GM18858 (cell line): ENCODE measurements around the gene FLNC.

Source experiments
- ATAC-seq: cut with Tn5 transposase; IDR thresholded peaks from one replicate; pipeline ENCODE4 v1.9.1; 2021; ENCODE audit not compliant: unreplicated experiment

The FLNC gene

DNA sequence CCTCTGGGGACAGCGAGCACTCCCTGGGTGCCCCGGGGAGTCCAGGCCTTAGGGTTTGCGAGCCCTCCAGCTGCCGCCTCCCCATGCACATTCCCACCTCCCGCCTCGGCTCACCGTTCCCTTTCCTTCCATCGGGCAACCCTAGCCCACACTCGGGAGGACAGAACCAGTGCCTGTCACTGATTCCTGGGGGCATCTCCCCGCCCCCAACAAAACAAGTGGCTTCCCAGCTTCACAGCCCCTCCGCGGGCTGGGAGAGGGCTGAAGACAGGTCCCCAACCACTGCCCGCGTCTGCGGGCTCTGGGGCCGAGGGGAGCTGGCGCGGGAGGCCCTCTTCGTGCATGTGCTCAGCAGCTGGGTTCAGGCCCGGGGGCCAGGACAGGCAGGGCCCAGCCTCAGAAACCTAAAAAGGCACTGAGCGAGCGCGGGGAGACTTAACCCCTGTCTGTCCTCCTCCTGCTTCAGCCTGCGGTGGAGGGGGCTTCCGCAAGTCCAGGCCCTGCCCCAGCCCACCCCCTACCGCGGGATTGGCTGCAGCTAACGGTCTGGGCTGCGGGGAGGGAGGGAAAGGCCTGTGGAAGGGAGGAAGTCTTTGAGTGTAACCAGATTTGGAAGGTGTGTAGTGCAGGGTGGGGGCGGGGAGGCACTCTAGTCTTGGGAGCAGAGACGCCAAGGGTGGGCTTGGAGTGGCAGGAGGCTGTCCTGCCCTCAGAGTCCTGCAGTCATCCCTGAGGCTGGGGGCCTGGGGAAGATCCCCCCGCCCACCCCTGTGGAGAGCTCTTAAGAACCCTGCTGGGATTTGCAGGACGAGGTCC lies 1.2 kb downstream of the FLNC start:
- no peak for ATAC-seq

DNA sequence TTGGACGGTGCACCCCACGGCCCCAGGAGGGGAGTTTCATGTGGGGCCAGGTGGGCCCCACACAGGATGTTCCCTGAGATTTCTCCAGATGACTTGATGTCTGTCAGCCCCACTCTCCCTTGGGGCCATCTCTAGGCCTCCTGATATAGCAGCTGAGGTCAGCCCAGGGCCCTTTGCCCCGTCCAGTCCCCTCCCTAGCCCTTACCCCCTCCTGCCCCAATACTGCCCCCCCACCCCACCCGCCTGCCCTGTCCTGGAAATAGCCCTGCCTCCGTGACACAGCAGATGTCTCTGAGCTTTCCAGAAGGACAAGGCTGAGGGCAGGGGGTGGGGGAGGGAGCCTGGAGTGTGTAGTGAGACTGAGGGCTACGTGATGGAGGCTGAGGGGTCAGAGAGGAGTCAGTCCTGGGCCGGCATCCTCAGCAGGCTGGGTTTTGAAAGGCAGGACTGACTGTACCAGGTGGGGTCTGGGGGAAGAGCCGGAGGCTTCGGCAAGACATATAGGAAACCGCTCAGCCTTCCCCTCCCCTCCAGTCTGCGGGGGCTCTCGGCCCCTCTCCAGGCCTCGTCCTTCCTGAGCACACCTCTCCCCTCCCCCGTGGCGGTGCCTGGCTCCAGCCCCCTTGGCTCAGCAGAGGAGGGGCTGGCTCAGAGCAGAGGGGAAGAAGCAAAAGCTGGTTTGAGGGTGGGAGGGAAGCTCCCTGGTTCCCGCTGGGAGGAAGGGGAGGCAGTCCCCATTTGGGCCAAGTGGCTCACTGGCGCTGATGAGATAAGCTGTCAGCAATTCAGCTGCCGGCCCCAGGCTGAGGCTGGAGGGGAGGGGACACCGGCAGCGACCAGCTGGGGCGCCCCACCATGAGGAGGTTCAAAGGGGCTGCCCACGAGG lies 2.0 kb downstream of the FLNC start:
- ATAC-seq = no peak

DNA sequence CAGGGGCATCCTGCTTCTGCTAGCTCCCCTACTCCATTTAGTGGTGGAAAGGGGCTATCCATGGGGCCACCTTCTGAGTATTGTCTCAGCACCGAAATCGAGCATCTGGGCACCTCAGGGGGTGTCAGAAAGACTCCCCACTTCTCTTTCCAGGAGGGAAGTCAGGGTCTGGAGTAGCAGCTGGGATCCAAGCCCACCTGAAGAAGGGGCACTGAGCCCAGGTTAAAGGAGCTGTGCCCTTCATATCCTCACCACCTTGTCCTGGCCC lies 2.6 kb downstream of the FLNC start:
- ATAC-seq = no peak

DNA sequence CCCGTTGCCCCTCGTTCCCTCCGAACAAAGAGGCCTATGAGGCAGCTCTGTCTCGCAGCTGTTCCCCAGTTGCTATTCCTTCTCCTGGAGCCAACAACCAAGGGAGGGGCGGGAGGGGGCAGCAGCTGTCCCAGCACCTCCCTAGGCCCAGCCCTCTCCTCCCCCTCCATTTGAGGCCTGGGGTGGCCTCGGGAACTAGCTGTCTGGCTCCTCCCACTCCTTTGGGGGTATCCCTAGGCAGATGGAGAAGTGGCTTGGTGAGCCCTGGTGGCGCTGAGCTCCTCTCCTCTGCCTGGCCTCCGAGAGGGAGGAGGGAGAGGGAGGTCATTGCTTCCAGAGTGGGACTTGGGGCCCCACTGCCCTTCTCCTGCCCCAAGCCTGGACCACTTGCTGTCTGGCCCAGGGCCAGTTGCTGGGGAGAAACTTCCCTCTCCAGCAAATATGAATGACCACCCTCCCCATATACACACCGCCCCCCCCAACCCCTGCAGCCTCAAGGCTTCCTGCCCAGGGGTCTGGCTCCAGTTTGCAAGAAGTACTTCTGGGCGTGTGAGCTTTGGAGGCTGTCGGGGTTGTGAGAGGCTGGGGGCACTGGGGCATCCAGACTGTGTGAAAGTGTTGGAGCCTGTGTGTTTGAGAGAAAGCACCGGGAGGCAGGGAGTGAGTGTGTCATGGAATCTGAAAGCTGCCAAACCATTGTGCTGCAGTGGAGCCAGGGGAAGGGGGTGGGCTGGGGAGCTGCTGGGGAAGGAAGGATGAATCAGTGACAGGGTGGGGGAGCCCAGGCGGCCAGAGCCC lies 3.1 kb downstream of the FLNC start:
- no peak for ATAC-seq

DNA sequence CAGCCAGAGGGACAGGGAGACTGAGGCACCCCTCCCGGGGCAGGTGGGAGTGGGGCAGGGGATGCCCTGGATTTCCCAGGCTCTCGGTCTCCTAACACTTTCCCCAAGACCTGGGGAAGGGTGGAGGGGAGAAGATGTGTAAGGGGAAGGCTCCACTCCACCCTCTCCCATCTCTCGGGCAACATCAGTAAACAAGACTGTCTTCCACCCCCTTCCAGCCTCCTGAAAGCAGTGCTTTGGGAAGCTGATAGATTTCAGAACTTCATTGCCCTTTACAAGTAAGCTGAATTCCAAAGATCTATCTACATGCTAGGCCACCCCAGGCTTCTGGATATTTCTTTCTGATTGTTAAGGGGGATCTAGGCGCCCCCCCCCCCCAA lies 3.7 kb downstream of the FLNC start:
- no peak for ATAC-seq

DNA sequence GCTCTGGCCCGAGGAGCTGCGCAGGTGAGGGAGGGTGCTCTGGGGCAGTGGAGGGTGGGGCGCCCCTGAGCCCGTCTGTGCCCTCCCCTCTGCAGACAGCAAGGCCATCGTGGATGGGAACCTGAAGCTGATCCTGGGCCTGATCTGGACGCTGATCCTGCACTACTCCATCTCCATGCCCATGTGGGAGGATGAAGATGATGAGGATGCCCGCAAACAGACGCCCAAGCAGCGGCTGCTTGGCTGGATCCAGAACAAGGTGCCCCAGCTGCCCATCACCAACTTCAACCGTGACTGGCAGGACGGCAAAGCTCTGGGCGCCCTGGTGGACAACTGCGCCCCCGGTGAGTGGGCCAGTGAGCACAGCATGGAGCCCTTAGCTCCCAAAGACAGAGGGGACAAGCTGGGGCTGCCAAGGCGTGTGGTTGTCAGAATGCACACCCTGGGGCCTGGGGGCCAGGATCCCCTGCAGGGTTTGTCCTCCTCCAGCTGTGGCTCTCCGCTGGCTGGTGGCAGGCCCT lies 5.1 kb downstream of the FLNC start:
- no peak for ATAC-seq

DNA sequence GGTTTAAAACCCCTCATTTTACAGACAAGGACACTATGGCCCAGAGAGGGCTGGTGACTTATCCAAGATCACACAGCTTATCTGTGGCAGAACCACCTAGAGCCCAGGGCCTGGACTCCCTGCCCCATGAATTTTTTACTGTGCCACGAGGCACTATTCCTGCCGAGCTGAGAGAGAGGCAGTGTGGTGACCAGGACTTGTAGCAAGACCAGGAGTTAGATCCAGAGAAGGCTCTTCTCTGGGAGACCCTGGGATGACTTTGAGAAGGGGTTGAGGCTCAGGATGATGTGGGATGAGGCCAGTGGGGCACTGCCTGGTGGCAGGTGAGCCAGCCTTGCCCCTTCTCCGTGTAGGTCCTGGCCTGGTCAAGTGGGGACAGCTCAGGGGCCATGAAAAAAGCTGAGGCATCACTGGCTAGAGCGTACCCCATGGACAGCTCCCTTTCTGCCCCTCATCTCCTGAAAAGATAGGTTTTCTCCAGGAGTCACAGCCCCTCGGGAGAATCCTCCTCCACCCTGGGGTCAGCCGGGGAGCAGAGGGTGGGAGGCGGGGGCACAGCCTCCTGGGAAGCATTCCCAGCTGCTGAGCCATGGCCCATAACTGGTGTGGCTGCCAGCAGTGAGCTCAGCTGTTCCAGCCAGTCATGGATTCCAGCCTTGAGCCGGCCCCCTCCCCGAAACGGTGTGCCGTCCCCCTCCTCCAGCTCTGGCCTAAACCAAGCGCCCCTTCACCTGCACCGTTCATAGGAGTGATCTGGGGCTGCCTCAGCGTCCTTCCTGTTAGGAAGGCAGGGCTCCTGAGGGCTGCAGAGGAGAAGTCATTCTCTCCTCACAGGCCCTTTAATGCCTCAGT lies 5.8 kb downstream of the FLNC start:
- no peak for ATAC-seq

DNA sequence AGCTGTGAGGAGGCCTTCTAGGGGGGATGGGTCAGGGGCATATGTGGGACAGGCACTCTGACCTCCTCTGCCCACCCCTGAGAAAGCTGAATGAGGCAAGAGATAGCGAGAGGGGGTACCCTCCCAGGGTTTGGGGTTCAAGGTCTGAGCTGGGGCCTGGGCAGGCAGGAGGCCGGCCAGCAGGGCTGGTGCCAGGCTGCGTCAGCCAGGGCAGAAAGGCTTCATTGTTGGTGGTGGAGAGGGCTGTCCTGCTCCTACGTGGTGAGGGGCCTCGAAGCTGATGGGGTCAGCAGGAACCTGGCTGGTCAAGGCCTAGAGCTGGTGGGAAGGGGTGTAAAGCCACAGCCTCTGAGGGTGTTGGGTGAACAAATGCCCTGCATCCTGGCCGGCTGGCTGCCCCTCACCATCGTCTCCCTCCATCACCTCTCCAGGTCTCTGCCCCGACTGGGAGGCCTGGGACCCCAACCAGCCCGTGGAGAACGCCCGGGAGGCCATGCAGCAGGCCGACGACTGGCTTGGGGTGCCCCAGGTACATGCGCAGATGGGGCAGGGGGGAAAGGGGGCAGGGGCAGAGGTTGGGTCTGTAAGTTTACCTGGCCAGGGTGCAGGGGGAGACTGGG lies 6.6 kb downstream of the FLNC start:
- no peak for ATAC-seq

DNA sequence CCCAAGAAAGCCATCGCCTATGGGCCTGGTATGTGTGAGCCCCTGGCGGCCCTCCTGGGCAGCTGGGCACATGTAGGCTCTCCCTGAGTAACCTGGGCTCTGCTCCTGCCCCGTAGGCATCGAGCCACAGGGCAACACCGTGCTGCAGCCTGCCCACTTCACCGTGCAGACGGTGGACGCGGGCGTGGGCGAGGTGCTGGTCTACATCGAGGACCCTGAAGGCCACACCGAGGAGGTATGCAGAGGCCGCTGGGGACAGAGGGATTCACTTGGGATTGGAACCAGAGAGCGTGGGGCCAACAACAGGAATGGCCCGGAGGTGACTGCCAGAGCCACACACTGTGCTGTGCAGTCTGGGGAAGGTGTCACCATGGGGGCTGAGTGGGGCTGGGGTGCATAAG lies 7.3 kb downstream of the FLNC start:
- no peak for ATAC-seq

DNA sequence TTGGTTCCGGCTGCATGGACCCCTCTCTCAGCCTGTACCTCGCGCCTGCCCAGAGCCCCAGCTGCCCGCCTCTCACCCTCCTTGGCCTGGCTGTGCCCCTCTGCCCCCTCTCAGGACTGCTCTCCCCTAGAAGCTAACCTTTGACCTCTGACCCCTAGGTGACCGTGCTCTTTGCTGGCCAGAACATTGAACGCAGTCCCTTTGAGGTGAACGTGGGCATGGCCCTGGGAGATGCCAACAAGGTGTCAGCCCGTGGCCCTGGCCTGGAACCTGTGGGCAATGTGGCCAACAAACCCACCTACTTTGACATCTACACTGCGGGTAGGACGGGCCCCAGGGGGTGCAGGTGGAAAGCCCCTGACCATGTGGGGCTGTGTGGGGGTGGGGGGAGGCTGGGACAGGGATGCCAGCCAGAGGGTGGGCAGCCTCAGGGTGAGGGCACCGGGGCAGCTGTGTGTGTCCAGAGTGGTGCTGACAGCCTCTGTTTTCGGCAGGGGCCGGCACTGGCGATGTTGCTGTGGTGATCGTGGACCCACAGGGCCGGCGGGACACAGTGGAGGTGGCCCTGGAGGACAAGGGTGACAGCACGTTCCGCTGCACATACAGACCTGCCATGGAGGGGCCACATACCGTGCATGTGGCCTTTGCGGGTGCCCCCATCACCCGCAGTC lies 8.0 kb downstream of the FLNC start:
- no peak for ATAC-seq

DNA sequence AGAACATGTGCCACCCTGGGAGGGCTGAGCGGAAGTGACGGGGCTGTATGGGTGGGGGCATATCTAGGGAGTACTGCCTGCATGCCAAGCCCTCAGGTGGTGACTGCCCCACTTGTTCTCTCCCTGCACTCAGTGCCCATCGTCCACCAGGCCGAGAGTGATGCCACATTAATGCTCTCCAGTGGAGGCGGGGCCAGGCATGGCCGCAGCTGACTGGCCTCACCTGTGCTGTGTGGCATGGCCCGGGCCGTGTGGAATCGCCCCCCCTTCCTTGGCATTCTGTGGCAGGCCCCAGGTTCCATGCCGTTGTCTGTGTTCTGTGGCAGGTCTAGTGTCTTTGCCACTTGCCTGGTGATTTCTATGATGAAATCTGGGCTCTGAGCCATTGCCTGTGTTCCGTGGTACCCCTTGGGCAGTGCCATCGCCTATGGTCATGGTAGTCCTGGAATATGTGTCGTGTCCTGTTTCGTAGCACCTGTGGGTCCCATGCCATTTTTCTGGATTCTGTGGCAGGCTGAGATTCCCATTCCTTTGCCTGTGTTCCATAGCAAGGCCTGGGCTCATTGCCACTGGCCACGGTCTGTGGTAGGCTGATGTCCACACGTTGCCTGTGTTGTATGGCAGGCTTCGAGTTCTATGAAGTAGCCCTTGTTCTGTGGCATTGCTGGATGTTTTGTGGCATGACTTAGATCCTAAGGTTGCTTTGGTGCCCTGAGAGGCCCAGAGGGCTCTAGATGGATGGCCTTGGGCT lies 8.9 kb downstream of the FLNC start:
- no peak for ATAC-seq

DNA sequence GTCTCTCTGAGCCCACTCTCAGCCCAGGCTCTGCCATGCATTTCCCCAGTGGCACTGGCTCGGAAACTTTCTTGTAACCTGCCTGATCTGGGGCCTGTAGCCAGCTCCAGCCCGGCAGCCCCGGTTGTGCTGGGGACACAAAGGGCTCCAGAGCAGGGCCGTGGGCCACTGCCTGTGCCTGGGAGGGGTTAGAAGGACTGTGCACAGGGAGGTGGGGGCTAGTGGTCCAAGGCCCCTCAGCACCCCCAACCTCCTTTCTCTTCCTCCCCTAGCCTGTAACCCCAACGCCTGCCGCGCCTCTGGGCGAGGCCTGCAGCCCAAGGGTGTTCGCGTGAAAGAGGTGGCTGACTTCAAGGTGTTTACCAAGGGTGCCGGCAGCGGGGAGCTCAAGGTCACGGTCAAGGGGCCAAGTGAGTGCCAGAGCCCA lies 9.6 kb downstream of the FLNC start:
- ATAC-seq = no peak

DNA sequence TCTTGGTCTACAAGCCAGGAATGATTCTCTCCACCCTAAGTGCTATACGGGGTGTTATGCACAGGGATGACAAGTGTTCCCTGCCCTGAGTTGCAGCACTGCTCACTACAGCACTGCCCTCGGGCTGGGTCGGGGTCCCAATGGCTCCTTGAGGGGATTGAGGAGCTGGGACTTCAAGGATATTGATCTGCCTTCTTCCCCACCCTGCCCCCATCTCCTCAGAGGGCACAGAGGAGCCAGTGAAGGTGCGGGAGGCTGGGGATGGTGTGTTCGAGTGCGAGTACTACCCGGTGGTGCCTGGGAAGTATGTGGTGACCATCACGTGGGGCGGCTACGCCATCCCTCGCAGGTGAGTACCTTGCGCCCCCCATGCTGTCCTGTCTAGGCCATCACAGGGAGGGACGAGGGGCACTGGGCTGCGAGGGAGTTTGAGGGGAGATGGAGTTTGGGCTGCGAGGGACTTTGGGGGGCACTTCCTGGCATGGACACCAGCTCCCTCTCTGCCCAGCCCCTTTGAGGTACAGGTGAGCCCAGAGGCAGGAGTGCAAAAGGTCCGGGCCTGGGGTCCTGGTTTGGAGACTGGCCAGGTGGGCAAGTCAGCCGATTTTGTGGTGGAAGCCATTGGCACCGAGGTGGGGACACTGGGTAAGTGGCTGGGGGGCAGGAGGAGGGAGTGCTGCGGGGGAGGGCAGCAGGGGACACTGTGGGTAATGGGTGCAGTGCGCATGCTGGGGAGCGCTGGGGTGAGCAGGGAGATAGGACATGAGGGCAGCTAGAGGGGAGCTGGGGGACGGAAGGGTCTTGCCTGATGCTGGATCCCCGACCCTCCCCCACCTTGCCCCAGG lies 10.3 kb downstream of the FLNC start:
- ATAC-seq = no peak

DNA sequence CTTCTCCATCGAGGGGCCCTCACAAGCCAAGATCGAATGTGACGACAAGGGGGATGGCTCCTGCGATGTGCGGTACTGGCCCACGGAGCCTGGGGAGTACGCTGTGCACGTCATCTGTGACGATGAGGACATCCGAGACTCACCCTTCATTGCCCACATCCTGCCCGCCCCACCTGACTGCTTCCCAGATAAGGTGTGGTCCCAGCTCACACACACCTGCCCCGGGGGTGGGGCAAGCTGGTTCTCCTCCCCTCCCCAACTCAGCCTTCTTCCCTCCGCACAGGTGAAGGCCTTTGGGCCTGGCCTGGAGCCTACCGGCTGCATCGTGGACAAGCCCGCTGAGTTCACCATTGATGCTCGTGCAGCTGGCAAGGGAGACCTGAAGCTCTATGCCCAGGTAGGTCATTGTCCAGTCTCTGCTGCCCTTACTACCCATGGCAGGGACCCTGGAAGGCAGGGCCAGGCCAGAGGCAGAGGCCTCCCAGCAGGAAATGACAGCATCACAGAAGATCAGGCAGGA lies 11.0 kb downstream of the FLNC start:
- no peak for ATAC-seq

DNA sequence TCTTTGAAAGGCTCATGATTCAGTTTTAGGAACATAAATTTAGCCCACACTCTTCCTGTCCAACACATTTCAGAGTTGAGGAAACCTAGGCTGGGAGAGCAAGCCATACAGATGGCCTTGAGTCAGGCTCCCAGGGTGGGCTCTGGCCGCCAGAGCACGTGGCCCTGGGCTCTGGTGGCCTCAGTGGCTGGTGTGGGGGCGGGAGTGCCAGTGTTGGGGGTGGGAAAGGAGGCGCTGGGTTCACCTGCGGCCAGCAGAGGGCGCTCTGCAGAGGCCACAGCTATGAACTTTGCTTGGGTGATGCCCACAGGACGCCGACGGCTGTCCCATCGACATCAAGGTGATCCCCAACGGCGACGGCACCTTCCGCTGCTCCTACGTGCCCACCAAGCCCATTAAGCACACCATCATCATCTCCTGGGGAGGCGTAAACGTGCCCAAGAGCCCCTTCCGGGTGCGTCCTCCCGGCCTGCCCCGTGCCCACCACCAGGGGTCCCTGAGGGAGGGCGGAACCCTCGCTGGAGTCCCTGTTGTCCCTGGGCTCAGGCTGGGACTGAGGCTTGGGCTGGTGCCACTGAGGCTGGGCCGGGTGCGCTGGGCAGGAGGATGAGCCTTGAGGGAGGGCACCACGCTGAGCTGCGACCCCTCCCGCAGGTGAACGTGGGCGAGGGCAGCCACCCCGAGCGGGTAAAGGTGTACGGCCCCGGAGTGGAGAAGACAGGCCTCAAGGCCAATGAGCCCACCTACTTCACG lies 11.9 kb downstream of the FLNC start:
- ATAC-seq = no peak

DNA sequence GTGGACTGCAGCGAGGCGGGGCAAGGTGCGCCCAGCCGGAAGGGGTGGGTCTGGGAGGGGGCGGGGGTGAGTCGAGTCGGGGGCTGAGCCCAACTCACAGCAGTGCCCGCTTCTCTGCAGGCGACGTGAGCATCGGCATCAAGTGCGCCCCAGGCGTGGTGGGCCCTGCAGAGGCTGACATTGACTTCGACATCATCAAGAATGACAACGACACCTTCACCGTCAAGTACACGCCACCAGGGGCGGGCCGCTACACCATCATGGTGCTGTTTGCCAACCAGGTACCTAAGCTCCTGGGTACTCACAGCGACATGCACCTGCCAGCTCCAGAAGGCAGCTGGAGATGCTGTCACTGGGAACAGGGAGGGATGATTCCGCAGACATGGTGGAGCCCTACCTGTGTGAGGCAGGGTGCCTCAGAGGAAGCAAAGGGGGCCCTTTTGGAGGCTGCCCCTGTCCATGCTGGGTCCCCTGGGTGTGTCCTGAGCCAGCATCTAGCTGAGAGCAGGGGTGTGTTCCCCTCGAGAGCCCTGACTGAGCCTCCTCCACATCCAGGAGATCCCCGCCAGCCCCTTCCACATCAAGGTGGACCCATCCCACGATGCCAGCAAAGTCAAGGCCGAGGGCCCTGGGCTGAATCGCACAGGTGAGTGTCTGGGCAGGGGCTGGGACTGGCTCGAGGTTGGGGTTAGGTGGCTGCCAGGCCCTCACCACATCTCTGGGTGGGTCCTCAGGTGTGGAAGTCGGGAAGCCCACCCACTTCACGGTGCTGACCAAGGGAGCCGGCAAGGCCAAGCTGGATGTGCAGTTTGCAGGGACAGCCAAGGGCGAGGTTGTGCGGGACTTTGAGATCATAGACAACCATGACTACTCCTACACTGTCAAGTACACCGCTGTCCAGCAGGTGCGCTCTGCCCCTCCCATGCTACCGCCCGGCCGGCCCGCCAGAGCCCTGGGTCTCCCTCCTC lies 12.8 kb downstream of the FLNC start:
- ATAC-seq = no peak
